HG02588 (cell line): ENCODE data around the gene DSCAM.
"Not testable (repeated sequence)": the region's sequence is repeated elsewhere in the genome, so short reads cannot be mapped to it uniquely, and the experiment has no call there.

ENCODE experiments used
- ATAC-seq: cut with Tn5 transposase; IDR thresholded peaks from one replicate; pipeline ENCODE4 v1.9.1; 2021; ENCODE audit warnings: mild to moderate bottlenecking, moderate library complexity; ENCODE audit not compliant: unreplicated experiment

DSCAM gene

DNA sequence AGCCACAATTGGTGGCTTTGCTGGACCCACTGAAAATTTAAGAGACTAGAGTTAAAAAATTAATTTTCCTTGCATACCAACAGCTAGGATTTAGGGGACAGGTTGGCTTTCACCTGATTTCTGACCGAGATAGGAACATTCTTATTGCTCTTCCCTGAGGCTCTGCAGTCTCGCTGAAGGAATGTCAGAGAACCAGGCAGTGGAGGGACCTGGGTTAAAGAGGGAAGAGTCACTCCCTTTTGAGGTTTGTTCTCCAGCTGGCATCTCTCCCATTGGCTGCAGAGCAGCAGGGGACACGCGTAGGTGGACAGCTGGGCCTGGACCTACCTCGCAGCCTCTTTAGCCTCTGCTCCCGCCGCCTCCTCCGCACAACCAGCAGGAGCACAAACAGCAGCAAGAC is 772.2 kb downstream of the DSCAM start:
- ATAC-seq, result no peak

DNA sequence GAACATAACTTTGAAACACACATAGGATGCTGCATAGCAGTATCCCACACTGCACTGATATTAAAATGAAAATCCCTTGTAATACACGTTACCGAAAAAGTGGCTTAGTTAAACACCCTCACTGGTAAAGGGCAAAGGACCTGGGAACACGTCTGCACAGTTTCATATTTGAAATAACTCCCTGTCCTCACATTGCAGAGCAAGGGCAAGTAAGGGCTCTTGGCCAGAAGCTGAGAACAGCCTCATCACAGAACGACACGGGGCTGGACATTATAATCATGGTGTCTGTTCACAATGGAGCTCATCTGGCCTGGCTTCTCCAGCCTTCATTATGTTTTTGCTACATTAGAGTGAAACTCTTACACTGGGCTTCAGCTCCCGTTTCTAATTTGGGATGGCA is 772.8 kb downstream of the DSCAM start:
- ATAC-seq, result no peak

DNA sequence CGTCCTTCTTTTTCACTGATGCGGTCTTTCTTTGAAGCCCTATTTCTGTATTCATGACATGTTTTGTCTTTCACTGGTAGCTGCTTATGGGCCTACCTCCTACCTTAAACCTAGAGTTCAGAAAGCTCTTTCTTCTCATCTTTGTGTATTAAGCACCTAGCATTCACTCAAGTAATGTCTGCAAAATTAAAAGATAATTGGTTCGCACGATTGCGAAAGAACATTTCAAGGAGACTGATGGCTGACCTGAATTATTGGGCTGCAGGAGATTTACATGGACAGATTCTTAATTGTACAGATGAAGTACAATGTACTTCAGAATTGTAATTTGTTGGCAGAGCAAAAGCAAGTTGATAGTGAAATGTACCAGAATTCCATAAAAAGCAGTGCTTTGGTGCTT is 773.3 kb downstream of the DSCAM start:
- ATAC-seq, result no peak

DNA sequence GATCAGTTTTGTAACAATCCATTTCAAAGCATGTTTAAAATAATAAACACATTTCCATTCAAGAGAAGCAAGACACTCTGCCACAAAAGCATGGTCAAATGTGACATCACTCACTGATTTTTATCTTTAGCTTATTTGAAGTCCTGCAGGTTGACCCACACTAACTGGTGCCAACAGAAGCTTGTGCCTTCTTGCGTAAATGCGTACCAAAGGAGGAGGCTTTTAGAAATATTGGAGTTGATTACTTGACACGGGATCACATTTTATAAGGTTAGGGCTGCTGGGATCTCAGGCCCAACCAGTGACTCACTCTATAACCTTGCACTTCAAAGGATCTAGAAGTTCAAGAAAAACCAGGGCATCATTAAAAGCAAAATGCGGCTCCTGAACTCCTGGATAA is 776.1 kb downstream of the DSCAM start:
- ATAC-seq, result no peak

DNA sequence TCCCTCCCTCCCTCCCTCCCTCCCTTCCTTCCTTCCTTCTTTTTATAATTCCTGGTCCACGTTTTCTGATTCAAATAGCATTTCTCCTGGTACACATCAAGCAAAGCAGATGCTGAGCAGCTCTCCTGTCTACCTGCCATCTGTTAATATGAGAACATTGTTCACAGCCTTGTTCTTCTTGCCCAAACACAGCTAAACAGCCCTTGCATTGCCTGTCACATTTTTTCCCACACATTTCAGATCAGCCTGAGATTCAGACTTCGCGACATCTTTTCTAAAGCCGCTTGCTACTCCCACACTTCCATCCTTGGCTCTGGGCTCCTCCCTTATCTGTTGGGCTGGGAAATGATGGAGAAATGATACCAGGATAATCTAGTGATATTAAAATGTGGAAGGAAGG is 779.2 kb downstream of the DSCAM start:
- ATAC-seq, result no peak

DNA sequence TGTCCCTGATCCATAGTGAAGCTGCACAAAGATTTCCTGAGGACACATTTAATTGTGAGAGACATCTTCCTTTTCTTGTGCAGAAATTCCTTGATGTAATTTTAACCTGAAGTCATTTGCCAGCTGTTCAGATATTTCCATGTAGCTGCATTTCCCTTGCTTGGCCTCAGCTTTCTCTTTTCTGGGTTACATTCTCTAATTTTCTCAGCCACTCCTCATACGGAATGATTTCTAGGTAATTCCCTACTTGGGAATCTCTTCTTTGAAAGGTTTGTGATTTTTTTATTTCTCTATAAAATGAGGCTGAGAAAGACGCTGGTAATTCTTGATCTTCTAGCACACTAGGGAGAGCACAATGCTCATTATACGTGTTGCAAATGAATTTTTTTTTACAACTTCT is 780.7 kb downstream of the DSCAM start:
- no peak for ATAC-seq

DNA sequence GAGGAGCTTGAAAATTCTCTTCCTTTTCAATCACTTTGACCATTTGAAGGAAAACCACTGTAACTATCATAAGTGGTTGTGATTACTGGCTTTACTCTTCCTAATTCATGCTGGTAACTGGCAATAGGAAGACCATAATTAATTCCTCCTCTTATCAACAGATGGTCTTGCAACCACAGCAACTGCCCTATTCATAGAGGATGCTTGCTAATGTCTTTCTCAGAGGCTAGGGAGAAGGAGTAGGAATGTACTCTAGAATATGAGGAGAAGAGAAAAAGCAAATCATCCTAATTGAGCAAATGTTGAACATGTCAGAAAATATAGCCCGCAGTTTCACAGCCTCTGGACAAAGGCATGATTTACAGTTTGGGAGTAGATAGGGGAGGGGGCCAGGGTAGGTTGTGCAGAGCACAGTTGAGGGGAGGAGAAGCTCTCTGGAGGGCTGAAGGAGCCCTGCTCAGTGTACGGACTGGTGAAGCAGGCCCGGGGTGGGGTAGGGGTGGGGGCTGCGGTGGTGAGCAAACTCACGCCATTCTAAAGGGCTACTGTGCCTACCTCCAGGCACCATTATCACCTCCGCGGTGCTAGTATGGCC is 786.8 kb downstream of the DSCAM start:
- ATAC-seq, result no peak

DNA sequence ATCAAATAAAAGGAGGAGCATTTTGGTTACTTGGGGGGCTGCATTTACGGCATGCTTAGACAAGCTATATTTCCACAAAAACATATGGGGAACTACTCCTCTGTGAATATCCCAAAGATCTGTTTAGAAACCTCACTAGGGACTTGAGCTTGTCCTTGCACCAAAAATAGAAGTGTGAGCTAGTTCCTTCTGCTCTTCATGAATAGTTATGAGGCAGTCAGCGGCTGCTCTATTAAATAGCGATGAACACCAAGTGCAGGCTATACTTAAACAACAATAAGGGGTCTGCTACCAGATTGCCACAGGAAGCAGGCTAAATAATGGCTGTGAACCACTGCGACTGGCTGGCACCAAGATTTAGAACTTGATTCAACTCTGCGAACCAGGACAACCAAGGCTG is 789.6 kb downstream of the DSCAM start:
- no peak for ATAC-seq

DNA sequence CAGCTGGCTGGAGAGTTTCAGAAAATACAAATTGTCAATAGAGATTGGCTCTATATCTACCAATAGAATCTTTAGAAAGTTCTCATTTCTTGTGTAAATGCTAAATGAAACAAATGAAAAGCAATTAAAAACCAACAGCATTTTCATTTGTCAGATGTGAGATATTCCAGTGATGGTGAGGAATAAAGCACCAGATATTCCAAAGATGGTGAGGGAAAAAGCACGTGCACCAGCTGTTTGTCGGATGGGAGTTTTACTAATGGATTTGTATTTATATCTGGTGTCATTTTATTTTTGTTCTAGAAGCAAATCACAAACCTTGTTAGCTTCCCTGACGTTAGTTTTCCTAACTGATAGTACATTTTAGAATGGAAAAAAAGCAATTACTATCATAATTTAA is 790.9 kb downstream of the DSCAM start:
- no peak for ATAC-seq

DNA sequence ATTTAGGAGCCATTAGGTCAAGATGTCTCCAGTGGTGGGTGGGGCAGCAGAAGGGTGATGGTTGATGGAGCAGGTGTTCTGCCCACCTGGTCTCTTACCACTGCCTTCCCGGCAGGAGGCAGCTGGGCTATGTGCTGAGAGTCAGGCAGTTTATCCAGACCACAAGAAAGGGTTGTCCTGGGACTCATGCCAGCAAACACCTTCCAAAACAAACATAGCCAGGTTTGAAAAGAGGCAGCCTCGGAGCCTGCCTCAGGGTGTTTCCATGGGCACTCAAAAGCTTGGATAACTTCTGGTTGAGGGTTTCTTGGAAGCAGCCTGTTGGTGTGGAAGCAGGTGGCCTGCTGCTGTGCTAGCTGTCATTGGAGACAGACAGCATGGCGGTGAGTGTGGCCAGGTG is 792.6 kb downstream of the DSCAM start:
- no peak for ATAC-seq

DNA sequence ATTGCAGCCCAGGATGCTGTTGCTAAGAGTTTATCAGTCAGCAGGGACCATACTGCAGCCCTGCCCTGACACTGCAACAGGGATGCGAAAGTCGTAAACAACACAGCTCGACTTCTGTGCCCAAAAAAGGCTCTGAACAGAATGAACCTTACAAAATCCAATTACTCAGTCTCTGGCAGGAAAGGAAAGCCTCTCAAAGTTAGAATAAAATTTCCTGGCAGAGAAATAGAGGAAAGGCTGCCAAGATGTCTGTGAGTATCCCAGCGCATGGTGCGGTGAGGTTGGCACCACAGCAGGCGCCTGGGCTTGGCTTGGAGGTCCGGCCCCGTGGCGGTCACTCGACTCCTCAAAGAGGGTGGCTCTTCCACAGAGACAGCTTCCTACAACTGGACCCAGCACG is 794.0 kb downstream of the DSCAM start:
- ATAC-seq, result no peak

DNA sequence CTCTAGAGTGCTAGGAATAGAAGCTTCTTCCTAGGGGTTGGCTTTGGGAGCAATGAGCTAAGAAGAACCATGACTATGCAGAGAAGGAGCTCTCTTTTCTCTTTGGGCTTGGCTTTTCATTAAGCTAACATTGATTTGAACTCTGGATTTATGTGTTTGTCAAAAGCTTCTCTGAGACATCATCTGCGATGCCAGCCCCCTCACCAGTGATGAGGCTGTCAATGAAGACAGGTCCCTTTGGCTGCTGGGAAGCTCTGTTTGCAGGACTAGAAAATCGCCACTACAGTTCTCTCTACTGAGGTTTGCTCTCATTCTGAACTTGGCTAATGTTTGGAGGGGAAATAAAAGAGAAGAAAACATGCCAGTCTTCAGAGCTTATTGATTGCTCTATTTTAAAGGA is 794.7 kb downstream of the DSCAM start:
- no peak for ATAC-seq

DNA sequence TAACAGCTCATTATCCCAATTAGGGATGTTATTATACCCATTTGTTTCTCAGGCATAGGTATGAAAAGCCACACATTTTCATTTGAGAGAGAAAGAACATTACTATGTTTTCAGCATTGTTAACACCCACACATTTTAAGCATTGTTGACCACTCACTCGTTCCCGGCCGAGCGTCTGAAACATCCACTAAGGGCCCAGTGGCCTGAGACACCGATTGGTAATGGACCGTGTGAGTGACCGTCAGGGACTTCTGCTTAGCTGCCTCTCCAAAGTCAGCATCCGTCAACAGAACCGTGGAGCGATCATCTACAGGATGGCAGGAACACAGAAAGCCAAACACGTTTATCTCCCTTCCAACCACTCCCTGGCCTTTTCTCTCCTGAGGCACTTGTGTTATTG is 795.2 kb downstream of the DSCAM start:
- no peak for ATAC-seq

DNA sequence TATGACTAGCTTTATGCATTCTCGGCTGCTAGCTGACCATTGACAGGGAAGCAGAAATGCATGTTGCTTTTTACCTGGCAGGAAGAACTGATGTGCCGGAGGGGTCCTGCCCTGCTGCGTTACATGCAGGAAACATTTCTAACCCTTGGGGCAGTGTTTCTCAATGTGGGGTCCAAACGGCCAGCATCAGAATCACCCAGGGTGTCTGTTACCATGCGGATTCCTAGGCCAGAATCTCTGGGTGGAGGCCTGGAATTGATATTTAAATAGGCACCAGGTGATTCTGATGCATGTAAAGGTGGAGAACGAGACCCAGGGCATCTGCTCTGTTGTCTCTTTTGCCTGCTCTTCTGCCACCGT is 797.0 kb downstream of the DSCAM start:
- ATAC-seq, result no peak

DNA sequence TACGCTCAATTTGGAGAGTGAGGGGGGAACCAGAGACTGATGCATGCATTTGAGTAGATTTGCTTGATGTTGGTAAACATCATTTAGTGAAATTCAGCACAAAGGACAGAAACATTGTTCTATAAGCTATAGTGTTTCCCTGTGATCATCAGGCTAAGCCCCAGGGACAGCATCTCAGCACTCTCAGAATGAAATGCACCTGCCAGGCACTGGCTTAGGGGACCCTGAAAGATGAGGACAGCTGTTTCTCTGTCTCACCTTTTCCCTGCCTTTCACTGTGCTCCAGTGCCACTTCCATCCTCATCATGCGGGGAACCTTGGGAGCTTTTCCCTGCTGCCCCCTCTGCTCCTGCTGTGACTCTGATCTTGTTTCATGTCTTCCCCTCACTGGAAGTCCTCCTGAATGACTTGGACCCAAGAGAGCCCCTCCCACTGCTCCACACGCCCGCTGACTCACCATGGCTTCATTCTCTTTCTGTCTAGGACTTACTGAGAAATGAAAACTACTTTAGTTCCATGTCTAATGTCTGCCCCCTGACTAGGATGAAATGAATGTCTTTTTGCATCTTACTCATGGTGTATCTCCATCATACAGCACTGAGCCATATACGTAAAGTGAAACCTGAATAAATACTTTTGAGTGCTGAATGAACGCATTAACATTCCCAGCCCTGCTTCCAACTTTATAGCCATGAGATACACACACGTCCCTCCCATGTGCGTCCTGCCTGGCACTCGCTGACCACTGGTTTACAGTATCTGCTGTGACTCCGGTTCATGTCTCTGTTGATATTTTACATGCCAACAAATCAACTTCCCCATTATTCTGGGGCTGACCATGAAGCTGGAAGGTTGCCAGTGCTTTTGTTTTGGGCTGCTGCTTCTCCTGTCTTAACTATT is 797.7 kb downstream of the DSCAM start:
- no peak for ATAC-seq

DNA sequence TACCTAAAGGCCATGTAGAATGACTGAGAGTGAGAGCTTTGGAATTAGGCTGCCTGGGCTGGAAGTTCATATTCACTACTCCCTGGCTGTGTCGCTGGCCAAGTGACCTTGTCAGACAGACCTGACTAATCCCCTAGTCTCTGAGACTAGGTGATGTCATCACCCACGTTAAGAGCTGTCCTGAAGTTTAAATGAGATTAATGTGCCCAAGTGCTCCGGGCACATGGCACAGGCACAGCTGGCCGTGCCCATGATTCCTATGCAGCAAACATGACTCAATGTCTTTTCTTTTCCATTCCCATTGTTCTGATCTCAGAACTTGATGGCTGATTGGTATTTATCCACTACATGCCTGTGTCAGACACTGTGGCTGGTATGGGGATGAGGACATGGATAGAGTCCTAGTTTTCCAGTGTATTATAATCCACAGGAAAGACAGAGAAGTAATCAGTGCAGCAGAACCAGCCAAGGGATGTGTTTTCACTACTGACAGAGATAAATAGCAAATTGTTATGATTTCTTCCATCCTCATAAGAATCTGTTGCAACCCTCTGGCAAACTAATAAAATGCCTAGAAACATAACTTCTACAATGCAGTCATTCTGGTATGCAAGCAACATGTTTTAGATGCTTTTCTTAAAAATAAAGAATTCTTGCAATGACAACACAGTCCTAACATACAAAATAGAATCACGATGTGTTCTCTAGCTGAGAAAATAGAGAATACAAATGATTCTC is 798.8 kb downstream of the DSCAM start:
- ATAC-seq, result no peak

DNA sequence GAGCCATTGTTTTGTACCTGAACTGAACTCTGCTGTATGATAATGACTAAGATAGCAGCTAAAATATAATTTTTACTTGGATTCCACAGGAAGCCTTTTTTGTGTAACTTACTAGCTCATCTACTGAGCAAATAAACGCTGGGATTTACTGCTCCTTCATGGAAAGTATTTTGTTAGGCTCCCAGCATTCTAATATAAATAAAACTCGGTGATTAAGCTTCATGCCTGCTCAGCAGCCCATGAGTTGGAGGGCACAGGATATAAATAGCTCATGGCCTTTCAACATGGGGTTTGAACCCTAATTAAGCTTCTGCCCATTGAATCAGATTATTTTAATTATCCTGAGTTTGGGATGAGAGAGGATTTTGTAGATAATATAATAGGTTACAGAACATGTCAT is 799.7 kb downstream of the DSCAM start:
- ATAC-seq, result no peak

DNA sequence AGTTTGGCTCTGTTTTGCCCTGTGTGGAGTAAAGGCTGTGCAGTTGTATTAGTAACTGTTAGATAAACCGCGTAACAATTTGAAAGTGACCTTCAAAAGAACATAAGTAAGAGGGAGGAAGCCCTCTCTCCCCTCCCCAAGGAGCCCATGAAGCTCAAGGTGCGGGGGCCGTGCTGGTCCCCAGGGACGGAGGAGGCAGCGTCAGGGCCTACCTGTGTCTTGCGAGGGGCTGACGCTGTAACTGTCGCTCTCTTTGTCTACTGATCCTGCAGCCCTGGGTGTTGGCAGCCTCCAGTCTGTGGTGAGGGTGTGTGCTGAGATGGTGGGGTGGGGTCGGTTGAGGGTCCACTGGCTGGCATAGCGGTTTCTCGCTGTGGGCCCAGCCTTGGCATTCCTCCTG is 803.1 kb downstream of the DSCAM start:
- no peak for ATAC-seq

DNA sequence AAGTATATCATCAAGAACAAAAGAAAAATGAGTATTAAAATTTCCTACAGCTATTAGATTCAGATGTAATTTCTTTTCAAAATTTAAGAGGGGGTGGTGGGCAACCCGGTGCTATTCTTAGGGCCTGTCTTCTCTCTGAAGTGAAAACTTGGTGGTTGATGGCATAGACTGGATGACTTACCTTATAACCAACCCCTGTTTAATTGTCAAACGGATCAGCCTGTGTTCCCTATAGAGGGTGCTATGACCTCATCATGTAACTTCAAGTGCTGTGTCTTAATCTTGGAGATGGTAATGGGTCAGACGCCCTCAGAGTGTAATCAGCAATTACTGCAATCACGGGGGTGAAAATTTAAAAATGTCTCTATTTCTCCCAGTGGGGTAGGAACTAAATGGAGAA is 803.5 kb downstream of the DSCAM start:
- no peak for ATAC-seq

DNA sequence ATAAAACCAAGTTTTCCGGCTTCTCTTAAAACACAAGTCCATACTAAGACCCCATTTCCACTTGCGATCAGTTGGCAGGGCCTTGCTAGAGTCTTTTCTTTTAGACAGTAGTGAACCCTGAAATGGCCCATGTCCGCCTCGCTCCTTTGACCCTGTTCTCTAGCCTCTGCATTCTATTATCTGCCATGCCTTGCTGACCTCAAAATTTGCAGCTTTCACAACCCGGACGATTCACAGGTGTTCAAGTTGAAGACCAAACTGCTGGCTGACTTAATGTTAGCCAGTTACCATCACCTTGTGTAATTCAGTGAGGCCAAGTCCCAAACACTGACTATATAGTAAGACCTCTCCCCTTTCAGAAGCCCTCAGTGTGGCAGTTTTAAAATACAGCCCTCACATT is 805.5 kb downstream of the DSCAM start:
- no peak for ATAC-seq

DNA sequence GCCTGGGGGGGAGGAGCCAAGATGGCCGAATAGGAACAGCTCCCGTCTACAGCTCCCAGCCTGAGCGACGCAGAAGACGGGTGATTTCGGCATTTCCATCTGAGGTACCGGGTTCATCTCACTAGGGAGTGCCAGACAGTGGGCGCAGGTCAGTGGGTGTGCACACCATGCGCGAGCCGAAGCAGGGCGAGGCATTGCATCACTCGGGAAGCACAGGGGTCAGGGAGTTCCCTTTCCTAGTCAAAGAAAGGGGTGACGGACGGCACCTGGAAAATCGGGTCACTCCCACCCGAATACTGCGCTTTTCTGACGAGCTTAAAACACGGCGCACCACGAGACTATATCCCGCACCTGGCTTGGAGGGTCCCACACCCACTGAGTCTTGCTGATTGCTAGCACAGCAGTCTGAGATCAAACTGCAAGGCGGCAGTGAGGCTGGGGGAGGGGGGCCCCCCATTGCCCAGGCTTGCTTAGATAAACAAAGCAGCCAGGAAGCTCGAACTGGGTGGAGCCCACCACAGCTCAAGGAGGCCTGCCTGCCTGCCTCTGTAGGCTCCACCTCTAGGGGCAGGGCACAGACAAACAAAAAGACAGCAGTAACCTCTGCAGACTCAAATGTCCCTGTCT is 813.7 kb downstream of the DSCAM start:
- ATAC-seq, result not testable (repeated sequence)

DNA sequence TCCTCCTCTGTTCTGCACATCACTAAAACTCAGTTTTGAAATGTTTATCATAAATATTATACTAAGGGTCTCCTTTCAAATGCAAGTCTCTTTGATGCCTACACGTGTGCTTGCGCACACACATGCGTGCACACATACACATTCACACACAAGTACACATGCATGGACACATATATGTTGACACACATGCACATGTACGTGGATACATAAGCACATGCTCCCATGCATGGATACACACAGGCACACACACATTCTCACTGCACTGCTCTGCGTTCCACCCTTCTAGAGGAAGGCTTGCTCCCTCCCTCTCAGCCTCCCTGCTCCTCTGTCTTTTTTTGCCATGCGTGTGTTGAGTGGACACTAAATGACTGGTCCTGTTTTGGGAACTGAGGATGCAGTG is 817.1 kb downstream of the DSCAM start:
- ATAC-seq, result no peak
